Measurements from ENCODE around the gene ZBTB34. TPM values are rescaled to one million over a fixed set of nuclear protein-coding genes. Genes with fewer than 3 reads are reported as not detected.

ZBTB34 gene
- total RNA-seq, 2 experiments from 2014 or later, result 4.6 to 4.7 TPM

Other genes starting within 250 kb of the ZBTB34 start
- not detected for gene LMX1B, start 246.7 kb upstream of the ZBTB34 start, total RNA-seq
- gene ZBTB43, start 55.6 kb upstream of the ZBTB34 start, total RNA-seq, result 10 to 100 TPM; 14.3 to 21.1 TPM
- gene RALGPS1, start 54.1 kb downstream of the ZBTB34 start, total RNA-seq, result 1 to 10 TPM; 1.9 to 2.2 TPM